Caki2 (cell line): Measurements from ENCODE around the gene DUSP2. TPM values are rescaled to one million over a fixed set of nuclear protein-coding genes. Genes with fewer than 3 reads are reported as not detected.

ENCODE experiments used
- DNase-seq: peaks from one replicate; pipeline ENCODE4 v3.0.0-alpha.2; 2015; ENCODE audit warnings: low read depth
- in situ Hi-C: cut with HindIII; loops from 2 replicates; pipeline ENCODE4 v1.10.0; 2016; ENCODE audit warnings: low sequenced_read_pairs, low pct_unique_long_range_greater_than_20kb, mixed read lengths
- total RNA-seq: library from RNA; depleted of rRNA; stranded (reverse); fragments of >200 nt; shearing (Covaris generic); gene quantifications from 2 replicates; pipeline ENCODE4 v1.2.3, GENCODE V29; 2014; ENCODE audit warnings: low replicate concordance

DUSP2 gene
- total RNA-seq, 1 experiment from 2014 or later = 6.1 TPM

DNA sequence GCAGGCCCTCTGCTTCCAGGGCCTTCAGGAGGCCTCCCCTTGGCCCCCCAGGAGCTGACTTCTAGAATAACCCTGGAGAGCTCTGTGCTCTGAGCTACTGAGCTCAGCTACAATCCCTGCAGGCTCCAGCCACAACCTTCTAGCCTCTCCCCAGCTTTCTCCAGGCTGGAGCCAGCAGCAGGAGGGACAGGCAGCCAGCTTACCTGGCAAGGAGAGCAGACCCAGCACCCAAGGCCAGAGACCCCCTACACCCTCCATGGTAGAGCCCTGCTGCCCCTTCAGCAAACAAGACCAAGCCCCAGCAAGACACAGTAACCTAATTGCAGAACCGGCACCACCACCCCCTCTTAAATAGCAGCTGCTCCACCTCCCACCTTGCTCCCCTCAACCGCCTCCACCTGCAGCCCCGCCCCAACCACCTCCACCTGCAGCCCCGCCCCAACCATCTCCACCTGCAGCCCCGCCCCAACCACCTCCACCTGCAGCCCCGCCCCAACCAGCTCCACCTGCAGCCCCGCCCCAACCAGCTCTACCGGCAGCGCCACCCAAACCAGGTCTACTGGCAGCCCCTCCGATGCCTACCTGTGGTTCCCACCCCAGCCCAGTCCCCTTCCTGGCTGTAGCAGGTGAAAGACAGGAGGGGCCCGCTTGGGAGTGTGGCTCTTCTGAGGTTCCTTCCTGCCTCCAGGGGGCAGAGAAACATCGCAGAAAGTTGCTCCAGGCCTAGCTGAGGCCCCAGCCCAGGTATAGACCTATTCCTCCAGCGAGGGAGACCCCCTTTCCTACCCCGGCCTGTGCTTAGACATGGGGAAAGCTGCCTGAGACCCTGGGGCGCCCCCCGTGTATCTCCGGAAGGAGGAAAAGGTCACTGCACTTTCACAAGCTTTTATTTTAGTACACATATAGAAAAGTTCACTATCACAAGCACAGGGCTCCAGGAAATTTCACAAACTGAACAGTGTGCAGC is 6.8 kb downstream of the DUSP2 start, which contains the start of gene ASTL:
Gene ASTL, minus strand, starts transcription at position 324 of the 967 bp plus-strand sequence. Its CDS starts 66 bp downstream, at position 258.
- in situ Hi-C loops = no loop called here
- no peak for DNase-seq

DNA sequence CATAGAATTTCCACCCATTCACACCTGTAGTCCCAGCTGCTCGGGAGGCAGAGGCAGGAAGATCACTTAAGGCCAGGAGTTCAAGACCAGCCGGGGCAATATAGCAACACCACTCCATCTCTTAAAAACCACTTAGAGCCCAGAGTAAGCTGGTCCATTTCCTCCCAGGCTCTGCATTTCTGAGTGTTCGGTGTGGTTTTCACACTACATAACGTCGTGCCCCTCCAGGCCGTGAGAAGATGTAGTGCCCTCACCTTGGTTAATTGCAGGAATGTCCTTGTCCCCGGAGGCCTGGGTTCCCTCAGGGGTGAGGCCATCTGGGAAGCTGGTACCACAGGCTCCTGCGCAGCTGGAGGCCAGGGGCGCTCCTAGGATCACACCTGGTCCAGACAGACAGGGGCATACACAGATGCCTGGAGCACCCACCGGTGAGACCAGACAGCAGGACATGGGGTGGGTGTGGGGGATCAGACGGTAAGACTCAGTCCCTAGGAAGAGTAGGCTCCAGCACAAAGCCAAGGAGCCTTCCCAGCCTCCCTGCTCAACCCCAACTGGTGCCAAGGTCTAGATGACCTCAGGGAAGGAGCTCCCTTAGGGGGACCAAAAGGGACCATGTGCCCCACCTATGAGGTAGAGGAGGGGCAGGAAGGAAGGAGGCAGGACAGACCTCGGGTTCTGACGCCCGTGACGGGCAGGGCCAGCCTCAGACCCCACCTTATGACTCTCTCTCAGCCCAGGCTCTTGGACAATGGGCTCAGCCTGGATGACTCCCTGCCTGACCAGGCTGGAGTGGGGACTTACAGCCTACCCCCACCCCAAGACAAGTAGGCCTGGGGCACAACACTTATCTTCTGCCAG is 7.7 kb downstream of the DUSP2 start:
- DNase-seq = no peak
- in situ Hi-C loops = no loop called here

DNA sequence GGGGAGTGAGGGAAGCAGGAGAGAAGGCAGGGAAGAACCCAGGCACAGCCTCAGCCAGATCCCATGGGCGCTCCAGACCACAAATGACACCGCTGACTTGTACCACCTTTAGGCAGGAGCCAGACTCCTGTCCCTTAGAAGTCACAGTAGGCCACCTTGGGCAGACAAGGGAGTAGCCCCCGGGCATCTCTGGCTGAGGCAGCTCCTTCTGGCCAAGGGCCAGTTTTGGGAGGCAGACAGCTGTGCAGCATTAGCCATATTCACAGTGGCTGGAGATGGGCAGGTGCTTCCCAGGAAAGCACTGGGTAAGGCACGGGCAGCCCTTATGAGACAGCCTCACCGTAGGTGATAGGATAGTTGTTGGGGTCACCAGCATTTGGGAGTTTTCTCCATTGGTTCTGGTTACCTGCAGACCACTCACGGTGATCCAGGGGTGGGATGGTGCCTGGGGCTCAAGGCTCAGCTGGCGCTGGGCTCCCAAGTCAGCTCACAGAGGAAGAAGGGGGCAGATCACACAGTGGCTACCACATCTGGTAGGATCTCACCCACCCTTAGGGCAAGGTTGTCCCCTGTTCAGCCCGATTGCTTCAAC is 9.0 kb downstream of the DUSP2 start:
- in situ Hi-C loops = no loop called here
- no peak for DNase-seq

DNA sequence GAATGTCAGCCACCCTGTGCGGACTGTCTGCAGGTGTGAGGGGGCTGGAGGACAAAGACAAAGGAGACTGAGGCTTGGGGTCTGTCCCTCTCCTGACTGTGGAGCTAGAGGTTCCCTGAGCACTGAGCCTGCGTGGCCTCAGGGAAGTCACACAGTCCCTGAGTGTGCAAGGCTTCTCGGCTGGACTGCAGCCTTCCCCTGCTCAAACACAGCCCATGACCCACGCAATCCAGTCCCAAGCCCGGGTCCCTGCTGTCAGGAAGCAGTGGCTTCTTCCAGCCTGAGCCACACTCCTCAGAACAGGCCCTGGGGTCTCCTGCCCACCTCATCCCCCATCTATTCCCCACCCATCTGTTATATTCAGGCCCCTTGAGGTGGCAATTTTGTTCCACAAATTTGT is 9.6 kb downstream of the DUSP2 start:
- in situ Hi-C loops = no loop called here
- no peak for DNase-seq

DNA sequence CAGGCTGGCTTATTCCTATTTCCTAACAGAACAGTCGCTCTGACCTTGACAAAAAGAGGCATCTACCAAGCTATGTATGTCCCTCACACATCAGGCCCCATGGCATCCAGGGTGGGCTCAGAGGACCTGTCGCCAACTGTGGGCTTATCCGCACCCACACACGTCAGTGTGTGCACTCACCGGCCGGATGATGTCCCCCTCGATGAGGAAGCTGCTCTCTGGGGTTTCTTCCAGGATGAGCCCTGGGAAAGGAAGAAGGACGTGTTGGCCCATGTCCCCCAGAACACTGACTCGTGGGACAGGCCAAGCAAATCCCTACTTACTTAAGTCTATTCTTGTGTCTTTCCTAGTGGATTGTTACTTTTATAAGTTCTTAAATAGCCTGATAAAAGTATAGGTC is 10.1 kb downstream of the DUSP2 start:
- no peak for DNase-seq
- in situ Hi-C loops = no loop called here

DNA sequence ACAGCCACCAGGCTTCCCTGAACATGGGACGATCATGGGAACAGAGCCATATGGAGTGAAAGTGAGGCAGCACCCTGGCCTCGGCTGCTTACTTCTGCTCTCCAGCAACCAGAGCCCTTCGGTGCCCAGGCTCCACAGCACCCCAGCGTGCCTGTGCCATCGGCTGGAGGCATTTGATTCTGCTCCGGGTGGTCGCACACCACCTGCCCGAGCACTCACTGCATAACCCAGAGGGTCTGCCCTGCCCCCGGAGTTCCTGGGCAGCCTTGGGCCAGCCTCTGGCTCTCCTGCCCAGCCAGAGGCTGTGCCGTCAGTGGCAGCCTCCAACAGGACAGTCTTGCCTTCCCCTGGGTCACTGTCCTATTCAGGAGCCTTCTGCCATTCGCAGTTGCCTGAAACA is 10.8 kb downstream of the DUSP2 start:
- DNase-seq = no peak
- in situ Hi-C loops = no loop called here

DNA sequence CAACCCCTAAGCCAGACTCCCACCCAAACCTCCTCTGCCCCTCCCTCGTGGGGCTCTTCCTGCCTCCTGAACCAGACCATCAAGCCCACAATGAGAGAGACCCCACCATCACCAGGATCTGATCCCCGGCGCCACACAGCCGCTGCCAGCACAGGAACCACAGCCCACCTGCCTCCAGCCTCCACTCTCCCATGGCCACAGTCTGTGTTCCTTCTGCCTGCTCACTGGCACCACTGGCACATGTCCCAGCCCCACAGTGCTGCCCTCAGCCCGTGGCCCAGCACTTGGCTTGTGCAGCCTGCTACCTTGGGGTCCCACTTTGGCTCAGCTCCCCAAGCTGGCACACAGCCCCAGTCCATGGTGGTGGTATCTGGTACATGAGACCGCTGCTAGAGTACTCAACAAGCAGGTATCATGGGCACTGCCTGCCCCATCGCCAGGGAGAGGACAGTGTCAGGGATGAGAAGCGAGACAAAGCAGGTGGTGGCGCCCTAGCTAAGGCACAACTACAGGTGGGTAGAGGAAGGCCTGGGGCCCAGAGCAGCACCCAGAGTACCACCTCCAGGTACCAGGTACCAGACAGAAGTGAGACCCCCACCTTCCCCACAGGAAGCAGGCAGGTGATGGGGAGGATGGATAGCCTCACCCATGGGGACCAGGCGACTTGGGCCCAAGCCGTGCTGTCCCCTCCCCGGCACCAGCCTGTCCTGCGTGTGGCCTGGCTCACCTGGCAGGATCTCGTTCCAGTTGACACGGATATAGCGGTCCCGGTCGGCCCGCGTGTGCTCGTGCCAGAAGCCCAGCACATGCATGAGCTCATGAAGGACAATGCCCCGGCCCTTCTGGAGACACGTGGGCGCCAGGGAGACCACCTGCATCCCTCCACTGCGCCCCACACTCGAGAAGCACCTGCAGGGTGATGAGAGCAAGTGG is 13.2 kb downstream of the DUSP2 start:
- no peak for DNase-seq
- in situ Hi-C loops = no loop called here

DNA sequence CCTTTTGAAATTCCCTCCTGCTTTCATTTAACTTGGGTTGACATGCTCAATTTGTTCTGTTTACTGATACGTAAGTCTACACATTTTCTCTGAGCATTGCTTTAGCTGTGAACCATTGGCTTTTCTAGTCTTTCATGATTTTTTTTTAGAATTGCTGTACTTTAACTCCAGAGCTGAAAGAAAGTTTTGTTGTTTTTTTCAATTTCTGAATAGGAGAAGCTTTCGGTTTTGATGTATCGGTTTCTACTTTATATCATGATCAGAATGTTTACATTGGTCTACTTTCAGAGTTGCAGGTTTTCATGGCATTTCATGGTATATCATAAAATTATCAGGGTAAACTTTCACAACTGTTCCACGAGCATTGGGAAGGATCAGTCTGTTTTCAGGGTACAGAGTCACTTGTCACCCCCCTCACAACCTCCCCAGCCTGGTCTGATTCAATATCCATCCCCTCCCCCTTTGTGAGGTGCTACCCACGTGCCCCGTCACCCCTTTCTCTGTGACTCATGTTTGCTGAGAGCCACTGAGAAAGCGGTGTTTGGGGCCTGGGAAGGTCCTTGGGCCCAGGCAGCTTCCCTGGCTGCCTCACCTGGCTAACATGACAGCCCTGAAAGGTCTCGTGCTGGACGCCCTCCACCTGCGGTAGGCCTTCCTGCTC is 14.0 kb downstream of the DUSP2 start:
- in situ Hi-C loops = no loop called here

DNA sequence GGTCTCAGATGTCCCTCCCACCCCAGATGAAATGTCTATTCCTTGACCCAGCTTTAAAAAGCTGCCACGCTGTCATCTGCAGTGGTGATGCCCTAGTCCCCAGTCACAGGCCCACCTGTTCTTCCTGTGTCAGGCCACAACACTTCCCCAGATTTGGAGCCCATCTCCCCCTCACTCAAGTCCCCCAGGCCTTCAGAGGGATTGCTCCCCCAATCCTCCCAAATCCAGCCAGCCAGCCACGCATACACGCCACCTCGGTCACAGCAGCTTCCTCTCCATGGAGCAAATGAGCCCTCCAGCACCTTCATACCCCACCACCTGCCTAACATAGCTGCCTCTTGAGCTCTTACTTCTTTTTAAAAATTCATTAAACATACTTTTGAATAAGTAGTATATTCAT is 14.8 kb downstream of the DUSP2 start:
- in situ Hi-C loops = no loop called here
- DNase-seq = no peak

More for the DNA sequence above, 14.0 kb downstream of the DUSP2 start:
- no peak for DNase-seq

DNA sequence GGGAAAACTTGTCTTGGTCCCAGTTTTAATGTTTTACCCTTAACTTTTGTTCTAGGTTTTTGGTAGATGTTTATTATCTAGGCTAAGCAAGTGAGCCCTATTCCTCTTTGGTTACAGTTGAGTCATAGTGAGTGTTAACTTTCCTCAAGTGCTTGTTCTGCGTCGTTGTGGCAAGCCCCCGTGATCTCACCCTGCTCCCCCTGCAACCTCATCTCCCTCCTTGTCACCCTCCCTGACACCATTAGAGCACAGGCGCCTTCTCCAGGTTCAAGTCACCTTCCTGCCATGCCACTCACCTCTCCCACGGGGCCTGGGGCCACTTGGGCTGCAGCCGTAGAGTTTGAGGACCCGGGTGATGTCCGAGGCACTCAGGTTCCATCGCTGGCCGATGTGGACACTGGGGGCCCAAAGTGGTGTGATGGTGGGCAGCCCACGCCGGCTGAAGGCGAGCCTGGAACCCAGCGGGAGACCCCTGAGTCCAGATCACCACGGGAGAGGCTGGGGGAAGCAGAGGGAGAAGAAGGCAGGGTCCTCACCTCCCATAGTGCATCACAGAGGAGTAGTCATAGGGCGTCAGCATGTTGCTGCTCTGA is 15.6 kb downstream of the DUSP2 start:
- in situ Hi-C loops = no loop called here
- DNase-seq = no peak

DNA sequence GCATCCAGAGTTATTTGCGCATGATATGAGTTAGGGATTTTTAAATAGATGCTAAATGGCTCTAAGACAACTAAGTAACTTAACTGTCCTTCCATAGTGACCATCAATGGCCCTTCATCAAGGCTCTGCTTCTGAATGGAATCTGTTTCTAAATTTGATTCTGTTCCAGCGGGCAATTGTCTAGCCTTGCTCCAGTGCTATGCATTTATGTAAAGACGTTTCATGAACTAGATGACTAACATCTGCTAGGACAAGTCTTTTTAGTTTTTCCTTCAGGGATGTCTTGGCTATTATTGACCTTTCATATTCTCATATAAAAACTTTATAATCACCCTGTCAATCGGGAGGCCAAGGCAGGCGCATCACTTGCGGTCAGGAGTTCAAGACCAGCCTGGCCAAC is 16.8 kb downstream of the DUSP2 start:
- in situ Hi-C loops = no loop called here
- DNase-seq = no peak

DNA sequence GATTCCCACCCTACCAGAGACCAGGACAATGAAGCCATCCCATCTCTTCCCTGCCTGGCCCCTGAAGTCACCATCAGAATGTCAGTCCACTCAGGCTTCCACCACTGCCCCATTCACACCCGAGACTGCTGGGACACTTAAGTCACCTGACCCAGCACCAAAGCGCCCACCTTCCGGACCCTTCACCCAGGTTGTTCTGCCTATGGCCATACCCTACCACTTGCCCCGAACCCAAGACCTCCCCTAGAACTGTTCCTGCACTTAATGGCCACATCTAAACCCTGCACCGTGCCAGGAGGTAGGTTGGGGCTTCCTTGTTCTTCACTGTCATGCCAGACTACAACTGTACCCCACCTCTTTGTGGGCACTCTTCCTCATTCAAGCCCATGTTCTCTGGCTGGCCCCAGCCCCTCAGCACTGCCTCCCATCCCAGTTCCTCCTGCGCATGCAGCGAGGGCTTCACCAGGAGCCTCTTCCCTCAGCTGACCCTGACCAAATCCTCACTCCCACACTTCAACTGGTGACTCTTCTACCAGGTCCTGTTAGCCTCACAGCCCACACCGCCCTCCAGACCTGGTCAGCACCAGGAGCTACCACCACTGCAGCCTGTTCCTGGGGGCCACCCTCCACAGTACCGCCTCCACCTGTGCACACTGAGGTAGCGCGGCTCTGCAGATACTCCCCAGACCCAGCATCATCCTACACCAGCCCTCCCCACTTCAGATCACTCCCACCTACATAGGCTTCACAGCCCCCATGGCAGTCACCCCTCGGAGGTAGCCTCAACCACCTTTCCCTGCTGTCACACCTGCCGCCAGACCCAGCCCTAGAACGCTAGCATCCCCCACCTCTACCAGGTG is 20.6 kb downstream of the DUSP2 start:
- DNase-seq = no peak
- in situ Hi-C loops = no loop called here

DNA sequence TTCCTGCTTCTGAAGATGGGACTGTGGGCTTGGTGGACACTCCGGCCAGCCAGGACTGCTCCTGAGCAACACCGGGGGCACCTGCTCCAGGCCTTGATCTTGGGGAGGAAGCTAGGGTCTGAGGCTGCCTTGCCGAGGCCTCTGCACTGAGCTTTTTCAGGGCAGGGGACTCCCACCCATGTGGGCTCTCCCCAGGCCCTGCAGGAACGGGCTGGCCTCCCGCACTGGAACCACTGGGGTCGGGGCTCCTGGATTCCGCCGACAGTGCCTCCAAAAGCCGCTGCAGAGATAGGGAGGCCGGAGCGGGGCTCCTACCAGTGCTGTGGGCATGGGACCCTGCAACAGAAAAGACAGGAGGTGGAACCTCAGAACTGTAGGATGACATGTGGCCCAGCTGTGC is 21.3 kb downstream of the DUSP2 start:
- no peak for DNase-seq
- in situ Hi-C loops = no loop called here

DNA sequence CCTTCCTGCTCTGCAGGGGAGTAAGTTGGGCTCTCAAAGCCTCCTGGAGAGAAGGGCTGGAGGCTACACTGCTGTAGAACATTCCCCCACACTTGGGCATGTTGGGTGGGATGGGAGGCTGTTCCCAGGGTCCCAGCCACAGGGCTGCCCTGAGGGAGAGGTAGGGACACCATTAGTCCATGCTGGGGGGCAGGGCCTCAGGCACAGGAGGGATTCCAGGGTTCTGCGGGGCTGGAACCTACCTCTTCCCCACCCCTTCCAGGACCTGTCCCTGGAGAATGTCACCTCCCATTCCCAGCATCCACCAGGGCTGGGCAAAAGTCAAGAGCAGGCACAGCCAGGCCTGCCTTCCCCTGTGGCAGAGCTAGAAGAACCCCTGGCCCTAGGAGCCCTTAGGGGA is 21.9 kb downstream of the DUSP2 start:
- no peak for DNase-seq
- in situ Hi-C loops = no loop called here

DNA sequence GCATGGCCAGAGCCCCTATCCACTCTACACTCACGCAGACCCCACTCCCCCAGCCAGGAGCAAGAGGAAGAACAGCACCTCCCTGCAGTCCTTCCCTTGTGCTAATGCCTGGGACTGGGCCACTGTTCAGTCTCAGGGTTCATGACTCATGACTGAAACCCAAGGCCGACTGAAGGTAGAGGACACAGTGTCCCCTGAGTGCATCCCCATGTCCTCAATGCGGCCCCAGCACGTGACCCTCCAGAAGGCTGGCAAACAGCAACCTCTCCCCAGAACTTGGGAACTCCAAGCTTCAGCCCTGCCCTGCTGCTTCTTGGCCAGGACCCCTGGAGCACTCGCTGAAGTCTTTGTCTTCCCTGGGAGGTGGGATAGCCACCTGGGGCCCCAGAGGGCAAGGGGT is 22.8 kb downstream of the DUSP2 start:
- DNase-seq = no peak
- in situ Hi-C loops = no loop called here

DNA sequence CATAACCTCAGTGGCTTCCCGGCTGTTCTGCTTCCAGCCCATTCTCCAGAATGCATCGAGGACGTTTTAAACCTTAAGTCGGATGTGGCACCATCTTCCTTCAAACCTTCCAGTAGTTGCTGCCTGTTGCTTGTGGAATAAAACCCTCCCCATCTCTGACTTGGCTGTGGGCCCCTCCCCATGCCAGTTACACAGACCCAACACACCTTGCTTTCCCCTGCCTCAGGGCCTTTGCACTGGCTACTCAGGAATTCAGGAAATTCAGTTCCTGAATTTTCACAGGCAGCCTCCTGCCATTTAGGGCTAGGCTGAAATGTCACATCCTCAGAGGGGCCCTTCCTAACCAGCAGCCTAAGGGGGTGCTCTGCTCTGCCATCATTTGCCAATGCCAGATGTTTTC is 23.8 kb downstream of the DUSP2 start:
- in situ Hi-C loops = no loop called here
- no peak for DNase-seq
